A673 (cell line): ENCODE measurements around the gene ARHGAP26.

ENCODE experiments used
- CTCF ChIP-seq: fragments of 300-800, 200-600 bp; sonication (generic); conservative IDR thresholded peaks from 2 replicates; pipeline ENCODE4 v1.5.1; 2017; ENCODE audit warnings: low read depth, mild to moderate bottlenecking, antibody characterized with exemption, low read length, moderate library complexity, mixed read lengths
- EZH2 ChIP-seq: fragments of 200-600 bp; sonication (generic); IDR thresholded peaks from 2 replicates; pipeline ENCODE4 v1.6.1; 2017; ENCODE audit warnings: borderline replicate concordance, low read depth, mild to moderate bottlenecking, mixed read lengths, antibody characterized with exemption, low read length; ENCODE audit not compliant: poor library complexity, severe bottlenecking

GRCh38 chr5:142973932-142974331, 203.8 kb downstream of the ARHGAP26 start:
- no peak for TF ChIP-seq CTCF
- TF ChIP-seq EZH2, result no peak
